HEK293 (cell line): ENCODE measurements around the gene GINS1.
A peak's percentile ranks its signal among the peaks of the same experiment; 100 is the strongest.

Experiments
- OVOL3 ChIP-seq: fragments of 450-650 bp; formaldehyde crosslinking; IDR thresholded peaks from 2 replicates; pipeline ENCODE4 v1.5.1; 2016; ENCODE audit warnings: missing biosample characterization, missing genetic modification characterization
- ZNF266 ChIP-seq: fragments of 450-650 bp; formaldehyde crosslinking; IDR thresholded peaks from 2 replicates; pipeline ENCODE4 v1.5.1; 2016; ENCODE audit warnings: missing biosample characterization, missing genetic modification characterization, low read depth
- ZNF423 ChIP-seq: fragments of 450-650 bp; formaldehyde crosslinking; IDR thresholded peaks from 2 replicates; pipeline ENCODE4 v1.5.1; 2016; ENCODE audit warnings: missing biosample characterization, missing genetic modification characterization
- TF ChIP-seq, protein P1 (sequence below): fragments of 450-650 bp; IDR thresholded peaks from 2 replicates; pipeline ENCODE4 v1.5.1; 2018; ENCODE audit warnings: missing biosample characterization, mild to moderate bottlenecking, missing genetic modification characterization

DNA sequence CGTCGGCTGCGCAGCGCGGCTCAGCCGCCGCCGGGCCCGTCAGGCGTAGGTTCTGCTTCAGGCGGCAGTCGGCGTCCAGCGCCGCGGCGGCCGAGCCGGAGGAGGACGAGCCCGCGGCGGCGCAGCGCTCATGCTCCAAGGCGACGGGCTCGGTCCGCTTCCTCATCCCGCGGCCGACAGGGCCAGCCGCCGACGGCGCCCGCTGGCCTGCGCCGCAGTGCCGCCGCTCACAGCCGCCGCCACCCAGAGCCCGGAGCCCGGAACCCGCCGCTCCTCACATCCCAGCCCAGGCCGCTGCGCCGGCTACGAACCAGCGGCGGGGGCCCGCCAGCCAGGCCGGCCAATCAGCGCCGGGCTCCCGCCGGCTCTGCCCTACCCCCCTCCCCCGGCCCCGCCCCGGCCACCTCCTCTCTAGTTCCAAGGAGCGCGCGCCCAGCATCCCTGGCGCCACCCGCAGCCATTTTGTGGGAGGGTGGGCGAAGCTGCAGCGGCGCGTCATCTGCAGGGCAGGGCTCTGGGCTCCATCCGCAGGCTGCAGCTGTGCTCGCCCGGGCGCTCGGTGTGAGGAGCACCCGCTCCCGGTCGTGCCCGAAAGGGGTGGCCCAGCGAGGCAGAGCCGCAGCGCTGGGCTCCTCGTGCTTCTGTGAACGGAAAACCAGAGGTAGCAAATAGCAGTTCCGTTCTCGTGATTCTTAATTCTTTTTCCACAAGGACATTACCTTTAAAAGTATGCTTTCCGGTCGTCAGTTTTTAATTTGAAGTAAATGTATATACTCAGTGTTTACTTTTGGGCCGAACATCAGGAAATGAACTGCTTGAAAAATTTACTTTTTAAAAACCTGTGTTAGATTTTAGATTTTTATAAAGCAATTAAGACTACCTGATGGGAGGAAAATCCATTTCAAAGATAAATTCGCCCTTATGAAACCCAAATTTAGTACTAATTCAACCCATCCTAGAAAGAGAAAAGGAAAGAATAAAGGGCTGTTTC lies 16.6 kb upstream of the GINS1 start, which contains the start of gene ABHD12:
- TF ChIP-seq OVOL3, result no peak
- TF ChIP-seq ZNF423 (tag by site-specific recombination), result no peak
- no peak for TF ChIP-seq ZNF266 (tag by site-specific recombination)
- TF ChIP-seq, protein P1, sequence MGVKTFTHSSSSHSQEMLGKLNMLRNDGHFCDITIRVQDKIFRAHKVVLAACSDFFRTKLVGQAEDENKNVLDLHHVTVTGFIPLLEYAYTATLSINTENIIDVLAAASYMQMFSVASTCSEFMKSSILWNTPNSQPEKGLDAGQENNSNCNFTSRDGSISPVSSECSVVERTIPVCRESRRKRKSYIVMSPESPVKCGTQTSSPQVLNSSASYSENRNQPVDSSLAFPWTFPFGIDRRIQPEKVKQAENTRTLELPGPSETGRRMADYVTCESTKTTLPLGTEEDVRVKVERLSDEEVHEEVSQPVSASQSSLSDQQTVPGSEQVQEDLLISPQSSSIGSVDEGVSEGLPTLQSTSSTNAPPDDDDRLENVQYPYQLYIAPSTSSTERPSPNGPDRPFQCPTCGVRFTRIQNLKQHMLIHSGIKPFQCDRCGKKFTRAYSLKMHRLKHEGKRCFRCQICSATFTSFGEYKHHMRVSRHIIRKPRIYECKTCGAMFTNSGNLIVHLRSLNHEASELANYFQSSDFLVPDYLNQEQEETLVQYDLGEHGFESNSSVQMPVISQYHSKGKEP, result peak; percentile 89
